K562 (cell line): Measurements from ENCODE around the gene DNAH8. TPM values are rescaled to one million over a fixed set of nuclear protein-coding genes. Genes with fewer than 3 reads are reported as not detected.

Experiments
- EHMT2 ChIP-seq: fragments of 450-650 bp; IDR thresholded peaks from 2 replicates; pipeline ENCODE4 v1.6.1; 2018; ENCODE audit warnings: antibody characterized with exemption
- SIN3A ChIP-seq, 2 experiments: fragments of 150-350 bp in 1 of 2; IDR thresholded peaks; 2 replicates each; pipeline ENCODE4 v1.6.1; 2011 to 2016; ENCODE audit warnings: borderline replicate concordance in 2 of 2, low read depth in 2 of 2, low read length in 2 of 2, mild to moderate bottlenecking in 2 of 2, moderate library complexity in 2 of 2; ENCODE audit not compliant: control insufficient read depth in 1 of 2
- ZNF175 ChIP-seq: fragments of 200-800 bp; sonication (Bioruptor generic); IDR thresholded peaks from 2 replicates; pipeline ENCODE4 v1.6.1; 2016; ENCODE audit warnings: low read depth, mild to moderate bottlenecking, missing genetic modification characterization, missing compliant biosample characterization
- polyA plus RNA-seq, 8 experiments: library from polyadenylated mRNA; depleted of rRNA in 4 of 8; stranded (reverse) in 5 of 8; unstranded in 3 of 8; fragments of >200 nt; fragmentation: Nextera tagmentation in 2 of 8; fragmentation: Illumina TruSeq in 1 of 8; extraction: Ambion mirVana in 2 of 8; extraction: Trizol in 1 of 8; gene quantifications; 2 replicates each; pipeline versions ENCODE4 v1.2.1 to v1.2.3, GENCODE V29; 2011 to 2014; ENCODE audit warnings: inconsistent platforms in 1 of 8, missing spikeins in 1 of 8
- total RNA-seq, 7 experiments: library from RNA; depleted of rRNA in 6 of 7; stranded (reverse); fragments of >200 nt in 6 of 7; fragmentation: Illumina TruSeq in 2 of 7; extraction: Trizol in 2 of 7; gene quantifications; 2 replicates each; pipeline versions ENCODE4 v1.2.1 to v1.2.3, GENCODE V29; 2011 to 2021; ENCODE audit warnings: low replicate concordance in 1 of 7
- TF ChIP-seq, protein P1 (sequence below), 2 experiments: fragments of 450-650 bp; formaldehyde crosslinking in 1 of 2; IDR thresholded peaks; 2 replicates each; pipeline versions ENCODE4 v1.4.0 to v1.6.1; 2014 to 2020; ENCODE audit warnings: mild to moderate bottlenecking in 2 of 2, borderline replicate concordance in 1 of 2, low read depth in 1 of 2

The DNAH8 gene
- total and polyA plus RNA-seq, 9 of the 15 experiments (the other 6 are each of a cell fraction or from before 2014, with no cell fraction given): 1.2 to 4.2 (median 2.9) TPM

DNA sequence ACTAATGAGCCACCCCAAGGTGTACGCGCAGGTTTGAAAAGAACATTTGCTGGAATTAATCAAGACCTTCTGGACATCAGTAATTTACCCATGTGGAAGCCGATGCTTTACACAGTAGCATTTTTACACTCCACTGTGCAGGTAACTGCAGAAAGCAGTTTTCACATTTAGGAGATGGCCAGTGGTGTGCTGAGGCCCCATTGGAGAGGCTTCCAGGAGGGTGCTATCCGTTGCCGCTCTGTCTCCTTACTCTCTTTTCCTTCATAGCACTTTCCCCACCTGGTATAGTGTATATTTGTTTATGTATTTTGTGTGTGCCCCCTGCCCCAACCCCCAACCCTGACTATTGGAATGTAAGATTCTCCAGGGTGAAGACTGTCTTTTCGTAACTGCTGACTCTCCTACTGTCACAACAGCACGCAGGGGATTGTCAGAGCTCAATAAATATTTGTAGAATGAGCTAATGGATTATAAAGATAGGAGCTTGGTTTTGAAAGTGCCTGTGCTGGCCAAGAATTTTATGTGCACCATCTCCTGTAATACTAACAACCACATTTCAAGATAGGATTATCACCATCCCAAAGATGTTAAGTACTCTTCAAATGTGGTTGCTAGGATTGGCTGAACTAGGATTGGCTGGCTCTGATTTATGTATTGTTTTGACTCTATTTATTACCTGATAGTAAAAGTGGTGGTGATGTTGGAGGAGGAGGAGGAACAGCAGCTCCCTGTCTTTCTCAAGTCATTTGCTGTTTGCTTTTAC lies 259.5 kb downstream of the DNAH8 start (continued):
- TF ChIP-seq SIN3A (IDR thresholded peaks at IDR 0.05; ENCODE audit: borderline replicate concordance in 2 of 2, control insufficient read depth in 1 of 2, low read depth in 2 of 2, low read length in 2 of 2) (no peak), ZNF175 (no peak), EHMT2 (no peak)
- TF ChIP-seq, protein P1, sequence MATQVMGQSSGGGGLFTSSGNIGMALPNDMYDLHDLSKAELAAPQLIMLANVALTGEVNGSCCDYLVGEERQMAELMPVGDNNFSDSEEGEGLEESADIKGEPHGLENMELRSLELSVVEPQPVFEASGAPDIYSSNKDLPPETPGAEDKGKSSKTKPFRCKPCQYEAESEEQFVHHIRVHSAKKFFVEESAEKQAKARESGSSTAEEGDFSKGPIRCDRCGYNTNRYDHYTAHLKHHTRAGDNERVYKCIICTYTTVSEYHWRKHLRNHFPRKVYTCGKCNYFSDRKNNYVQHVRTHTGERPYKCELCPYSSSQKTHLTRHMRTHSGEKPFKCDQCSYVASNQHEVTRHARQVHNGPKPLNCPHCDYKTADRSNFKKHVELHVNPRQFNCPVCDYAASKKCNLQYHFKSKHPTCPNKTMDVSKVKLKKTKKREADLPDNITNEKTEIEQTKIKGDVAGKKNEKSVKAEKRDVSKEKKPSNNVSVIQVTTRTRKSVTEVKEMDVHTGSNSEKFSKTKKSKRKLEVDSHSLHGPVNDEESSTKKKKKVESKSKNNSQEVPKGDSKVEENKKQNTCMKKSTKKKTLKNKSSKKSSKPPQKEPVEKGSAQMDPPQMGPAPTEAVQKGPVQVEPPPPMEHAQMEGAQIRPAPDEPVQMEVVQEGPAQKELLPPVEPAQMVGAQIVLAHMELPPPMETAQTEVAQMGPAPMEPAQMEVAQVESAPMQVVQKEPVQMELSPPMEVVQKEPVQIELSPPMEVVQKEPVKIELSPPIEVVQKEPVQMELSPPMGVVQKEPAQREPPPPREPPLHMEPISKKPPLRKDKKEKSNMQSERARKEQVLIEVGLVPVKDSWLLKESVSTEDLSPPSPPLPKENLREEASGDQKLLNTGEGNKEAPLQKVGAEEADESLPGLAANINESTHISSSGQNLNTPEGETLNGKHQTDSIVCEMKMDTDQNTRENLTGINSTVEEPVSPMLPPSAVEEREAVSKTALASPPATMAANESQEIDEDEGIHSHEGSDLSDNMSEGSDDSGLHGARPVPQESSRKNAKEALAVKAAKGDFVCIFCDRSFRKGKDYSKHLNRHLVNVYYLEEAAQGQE (IDR thresholded peaks at IDR 0.05; ENCODE audit: borderline replicate concordance): no peak
- TF ChIP-seq, protein P1 (CRISPR knock-in tag; IDR thresholded peaks at IDR 0.05; ENCODE audit: low read depth): no peak
